ENCODE data around the gene ARID3B. TPM values are rescaled to one million over a fixed set of nuclear protein-coding genes. Genes with fewer than 3 reads are reported as not detected.

Gene ARID3B
- total RNA-seq, 2 experiments from 2014 or later, result 3.2 to 7.5 TPM

- Histone ChIP-seq H3K27ac (ENCODE audit: low read depth, low read length, poor library complexity, severe bottlenecking) (no peak overlapping the region), H3K79me2 (ENCODE audit: insufficient read depth, low read depth, low read length) (peaks cover 44% of the 10 kb centered on the region), H4K20me1 (ENCODE audit: insufficient read depth, low read length) (peaks cover 19% of the 10 kb centered on the region), H3K4me1 (ENCODE audit: insufficient read depth, low read length, poor library complexity, severe bottlenecking) (peaks cover 14% of the 10 kb centered on the region), H3K36me3 (ENCODE audit: insufficient read depth, low read length) (peaks cover 81% of the 10 kb centered on the region), H3K4me3 (ENCODE audit: low read depth, low read length, poor library complexity, severe bottlenecking) (no peak overlapping the region), H3K4me2 (ENCODE audit: low read length) (no peak overlapping the region), H3K9me3 (ENCODE audit: low read length) (no peaks in the 10 kb centered on the region), H3K9me2 (ENCODE audit: insufficient read depth, low read length) (no peaks in the 10 kb centered on the region), H2AFZ (ENCODE audit: low read length) (no peak overlapping the region)
- no peak for TF ChIP-seq CTCF (conservative IDR thresholded peaks at IDR 0.05; ENCODE audit: low read length)
- intact Hi-C loops (cut with micrococcal nuclease; ENCODE audit: unreplicated experiment), result loop anchor here (2.0 kb wide), 1 partner anchor 247 kb away; no protein-coding TSS in a partner anchor
- ChIA-PET CTCF (ENCODE audit: unreplicated experiment) (no interaction called here), POLR2A (interaction anchor here (1.0 kb wide), 1 partner anchor 63 kb away, joined by 4 read pairs; no protein-coding TSS in a partner anchor)
- no peak for DNase-seq (ENCODE audit: low spot score)
- BruUV-seq (replicated peaks), result no TSS peak
Measured at GRCh38 chr15:74619916-74620635, 79.1 kb downstream of the ARID3B start.

- CTCF ChIA-PET (ENCODE audit: unreplicated experiment), result interaction anchor here (0.6 to 1.3 kb wide), 3 partner anchors 10 to 388 kb away, joined by 3 to 5 read pairs (median 4); no protein-coding TSS in a partner anchor
- peak; percentile 82 for DNase-seq (ENCODE audit: low spot score)
- peaks cover 19% of the 10 kb centered on the region for H4K20me1 ChIP-seq (ENCODE audit: insufficient read depth, low read length)
- peaks cover 89% of the 10 kb centered on the region for H3K36me3 ChIP-seq (ENCODE audit: insufficient read depth, low read length)
- no peak overlapping the region for H3K4me3 ChIP-seq (ENCODE audit: low read depth, low read length, poor library complexity, severe bottlenecking)
- peaks cover 14% of the 10 kb centered on the region for H3K4me1 ChIP-seq (ENCODE audit: insufficient read depth, low read length, poor library complexity, severe bottlenecking)
- no peaks in the 10 kb centered on the region for H3K9me3 ChIP-seq (ENCODE audit: low read length)
- intact Hi-C loops (cut with micrococcal nuclease; ENCODE audit: unreplicated experiment), result loop anchor here (1.0 to 2.0 kb wide), 2 partner anchors 11 to 248 kb away; no protein-coding TSS in a partner anchor
- H3K27ac ChIP-seq (ENCODE audit: low read depth, low read length, poor library complexity, severe bottlenecking), result no peak overlapping the region
- TF ChIP-seq EZH2phosphoT487 (IDR thresholded peaks at IDR 0.05; ENCODE audit: borderline replicate concordance, low read depth, low read length) (no peak), CTCF (conservative IDR thresholded peaks at IDR 0.05; ENCODE audit: low read length) (peak; percentile 99)
- no TSS peak for BruUV-seq (replicated peaks)
- H3K4me2 ChIP-seq (ENCODE audit: low read length), result no peak overlapping the region
- H2AFZ ChIP-seq (ENCODE audit: low read length), result no peak overlapping the region
- POLR2A ChIA-PET, result interaction anchor here (0.5 kb wide), 2 partner anchors 156 to 366 kb away, joined by 3 read pairs; no protein-coding TSS in a partner anchor
- no peaks in the 10 kb centered on the region for H3K9me2 ChIP-seq (ENCODE audit: insufficient read depth, low read length)
- peaks cover 42% of the 10 kb centered on the region for H3K79me2 ChIP-seq (ENCODE audit: insufficient read depth, low read depth, low read length)
Measured at GRCh38 chr15:74620636-74621545, 79.9 kb downstream of the ARID3B start.
